DMS53 treated with DMSO at 0.1 percent for 48 hours (cell line): ENCODE results near the gene ZSWIM9.
"Not testable (repeated sequence)": the region's sequence is repeated elsewhere in the genome, so short reads cannot be mapped to it uniquely, and the experiment has no call there.

ENCODE experiments used
- DNase-seq: peaks from one replicate; lab custom pipeline; 2025; ENCODE audit not compliant: unreplicated experiment; lab: John Stamatoyannopoulos, UW

The ZSWIM9 gene

DNA sequence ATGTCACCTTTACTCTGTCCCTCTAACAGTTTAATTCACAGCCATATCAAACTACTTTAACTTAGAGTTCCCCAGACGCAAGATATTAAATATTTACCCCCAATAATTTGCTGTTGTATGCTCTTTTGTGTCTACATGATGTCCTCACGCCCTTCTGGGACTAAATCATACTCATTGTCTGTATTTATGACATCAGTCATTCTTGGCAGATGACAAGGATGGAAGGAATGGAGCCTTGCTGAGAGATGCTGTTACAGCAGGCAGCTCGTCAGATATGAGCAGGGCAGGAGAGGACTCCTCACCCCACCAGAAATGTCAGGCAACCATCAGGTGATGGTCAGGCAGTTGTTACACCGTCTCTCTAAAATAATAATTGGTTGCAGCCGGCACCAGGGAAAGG, 43.5 kb downstream of the ZSWIM9 start:
- no peak for DNase-seq

DNA sequence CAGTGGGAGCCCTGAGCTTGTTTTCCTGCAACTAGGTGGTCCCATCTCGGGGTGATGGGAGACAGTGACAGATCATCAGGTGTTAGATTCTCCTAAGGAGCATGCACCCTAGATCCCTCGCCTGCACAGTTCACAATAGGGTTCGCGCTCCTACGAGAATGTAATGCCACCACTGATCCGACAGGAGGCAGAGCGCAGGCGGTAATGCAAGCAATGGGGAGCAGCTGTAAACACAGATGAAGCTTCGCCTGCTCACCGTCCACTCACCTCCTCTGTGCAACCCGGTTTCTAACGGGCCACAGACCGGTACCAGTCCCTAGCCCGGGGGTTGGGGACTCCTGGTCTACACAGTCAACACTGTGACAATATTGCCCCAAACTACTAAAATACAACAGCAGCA, 46.5 kb downstream of the ZSWIM9 start:
- DNase-seq, result no peak

DNA sequence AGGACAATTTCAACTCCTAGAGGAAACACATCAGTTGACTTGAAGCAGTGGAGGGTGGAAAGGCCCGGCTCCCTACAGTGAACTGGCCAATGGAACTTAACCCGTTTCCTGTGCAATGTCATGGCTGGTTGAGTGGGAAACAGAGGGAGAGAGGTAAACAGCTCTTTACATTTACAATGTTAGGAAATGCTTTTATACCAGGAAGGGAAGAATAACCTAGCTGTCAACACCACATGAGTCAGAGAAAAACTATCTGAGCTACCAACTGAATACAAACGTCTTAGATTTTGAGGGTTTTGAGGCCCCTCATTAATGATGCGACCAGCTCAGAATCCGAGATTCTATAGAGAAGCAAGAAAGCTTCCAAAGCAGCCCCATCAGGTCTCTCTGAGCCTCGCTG, 48.5 kb downstream of the ZSWIM9 start:
- no peak for DNase-seq

DNA sequence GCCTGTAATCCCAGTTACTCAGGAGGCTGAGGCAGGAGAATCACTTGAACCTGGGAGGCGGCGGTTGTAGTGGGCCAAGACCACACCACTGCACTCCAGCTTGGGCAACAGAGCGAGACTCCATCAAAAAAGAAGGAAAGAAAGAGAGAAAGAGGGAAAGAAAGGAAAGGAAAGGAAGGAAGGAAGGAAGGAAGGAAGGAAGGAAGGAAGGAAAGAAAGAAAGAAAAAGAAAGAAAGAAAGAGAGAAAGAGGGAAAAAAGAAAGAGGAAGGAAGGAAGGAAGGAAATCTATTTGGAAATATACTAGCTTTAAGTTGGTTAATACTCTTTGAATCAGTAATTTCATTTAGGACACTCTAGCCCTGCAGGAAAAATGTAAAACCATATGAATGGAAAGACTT, 50.3 kb downstream of the ZSWIM9 start:
- not testable (repeated sequence) for DNase-seq

DNA sequence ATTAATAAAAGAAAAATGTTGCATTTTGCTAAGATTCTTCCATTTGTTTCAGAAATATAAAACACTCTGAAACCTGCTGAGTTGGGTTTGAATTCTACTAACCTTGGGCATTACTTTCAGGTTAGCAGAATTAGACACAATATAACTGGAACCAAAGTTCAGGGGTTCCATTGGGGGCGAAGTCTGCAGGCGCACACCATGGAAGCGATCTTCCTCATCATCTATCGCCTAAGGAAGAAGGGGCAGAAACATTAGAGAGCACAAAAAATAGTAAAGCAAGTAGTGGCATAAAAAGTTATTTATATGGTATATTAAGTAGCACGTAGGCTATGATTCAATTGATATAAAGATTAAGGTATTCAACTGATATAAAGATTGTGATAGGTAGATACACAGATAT, 51.1 kb downstream of the ZSWIM9 start:
- no peak for DNase-seq

DNA sequence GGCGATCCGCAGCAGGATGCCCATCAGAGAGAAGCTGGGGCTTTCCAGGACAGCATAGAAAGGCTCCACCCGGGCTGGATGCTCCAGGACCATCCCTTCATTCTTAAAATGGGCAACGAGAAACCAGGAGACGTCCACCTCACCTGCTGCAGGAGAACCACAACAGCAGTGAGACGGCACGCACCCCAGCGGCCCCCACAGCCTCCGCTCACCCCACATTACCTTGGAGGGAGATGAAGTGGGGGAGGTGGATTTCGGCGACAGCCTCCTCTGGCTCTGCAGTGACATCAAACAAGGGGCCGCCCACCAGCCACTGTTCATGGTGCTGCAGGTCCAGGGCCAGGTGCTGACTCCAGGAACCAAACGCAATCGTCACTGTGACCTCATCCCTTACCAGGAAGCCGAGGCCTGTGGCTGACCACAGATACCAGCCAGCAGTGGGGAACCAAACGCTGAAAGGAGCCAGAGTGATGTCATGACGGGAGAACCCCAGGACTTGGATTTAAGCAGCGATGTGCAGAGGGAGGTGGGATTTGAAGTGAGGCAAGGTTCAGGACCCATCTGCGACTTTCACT, 60.2 kb downstream of the ZSWIM9 start:
- DNase-seq, result no peak

DNA sequence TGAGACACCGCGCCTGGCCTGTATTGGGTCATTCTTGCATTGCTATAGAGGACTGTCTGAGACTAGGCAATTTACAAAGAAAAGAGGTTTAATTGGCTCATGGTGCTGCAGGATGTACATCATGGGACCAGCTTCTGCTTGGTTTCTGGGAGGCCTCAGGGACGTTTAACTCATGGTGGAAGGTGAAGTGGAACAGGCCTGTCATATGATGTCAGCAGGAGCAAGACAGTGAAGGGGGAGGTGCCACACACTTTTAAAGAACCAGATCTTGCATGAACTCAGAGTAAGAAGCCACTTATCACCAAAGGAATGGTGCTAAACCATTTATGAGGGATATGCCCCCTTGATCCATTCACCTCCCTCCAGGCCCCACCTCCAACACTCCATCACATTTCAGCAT, 66.6 kb downstream of the ZSWIM9 start:
- DNase-seq, result no peak

DNA sequence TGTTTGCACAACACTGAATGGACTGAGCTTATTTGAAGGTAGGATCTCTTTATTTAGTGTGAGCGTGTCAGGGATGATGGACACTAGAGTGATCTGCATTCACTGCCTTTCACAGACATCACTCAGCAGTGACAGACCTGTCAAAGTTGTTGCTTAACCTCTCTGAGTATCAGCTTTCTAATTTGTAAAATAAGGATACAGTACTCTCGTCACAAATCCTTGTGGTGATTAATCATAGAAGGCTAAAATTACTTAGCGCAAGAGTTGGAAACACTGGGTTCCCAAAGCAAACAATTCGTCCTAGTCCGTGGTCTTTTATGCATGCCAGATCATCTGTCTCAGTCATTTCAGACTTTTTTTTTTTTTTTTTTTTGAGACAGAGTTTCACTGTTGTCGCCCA, 68.6 kb downstream of the ZSWIM9 start:
- DNase-seq, result no peak

DNA sequence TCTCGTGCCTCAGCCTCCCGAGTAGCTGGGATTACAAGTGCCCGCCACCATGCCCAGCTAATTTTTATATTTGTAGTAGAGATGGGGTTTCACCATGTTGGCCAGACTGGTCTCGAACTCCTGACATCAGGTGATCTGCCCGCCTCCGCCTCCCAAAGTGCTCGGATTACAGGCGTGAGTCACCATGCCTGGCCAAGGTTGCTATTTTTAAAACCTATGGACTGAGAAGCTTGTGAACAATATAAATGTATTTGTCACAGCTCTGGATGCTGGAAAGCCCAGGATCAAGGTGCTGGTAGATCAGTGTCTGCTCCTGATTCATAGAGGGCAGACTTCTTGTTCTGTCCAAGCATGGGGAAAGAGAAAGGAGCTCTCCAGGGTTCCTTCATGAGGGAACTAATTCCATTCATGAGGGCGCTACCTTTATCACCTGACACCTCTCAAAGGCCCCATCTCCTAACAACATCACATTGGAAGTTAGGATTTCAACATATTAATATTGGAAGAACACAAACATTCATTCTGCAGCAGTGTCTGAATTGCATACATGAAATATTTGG, 69.2 kb downstream of the ZSWIM9 start:
- DNase-seq, result no peak

DNA sequence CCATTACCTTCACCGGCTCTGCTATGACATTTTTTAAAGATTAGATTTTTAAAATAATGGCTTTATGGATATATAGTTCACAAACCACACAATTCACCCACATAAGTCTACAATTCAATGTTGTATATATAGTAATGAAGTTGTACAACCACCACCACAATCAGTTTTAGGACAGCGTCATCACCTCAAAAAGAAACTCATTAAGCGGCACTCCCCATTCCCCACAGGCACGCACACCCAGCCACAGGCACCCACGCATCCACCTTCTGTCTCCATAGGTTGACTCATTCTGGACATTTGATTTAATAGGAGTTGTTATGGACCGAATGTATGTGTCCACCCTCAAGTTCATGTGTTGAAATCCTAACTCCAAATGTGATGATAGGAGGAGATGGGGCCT, 71.3 kb downstream of the ZSWIM9 start:
- DNase-seq, result not testable (repeated sequence)

DNA sequence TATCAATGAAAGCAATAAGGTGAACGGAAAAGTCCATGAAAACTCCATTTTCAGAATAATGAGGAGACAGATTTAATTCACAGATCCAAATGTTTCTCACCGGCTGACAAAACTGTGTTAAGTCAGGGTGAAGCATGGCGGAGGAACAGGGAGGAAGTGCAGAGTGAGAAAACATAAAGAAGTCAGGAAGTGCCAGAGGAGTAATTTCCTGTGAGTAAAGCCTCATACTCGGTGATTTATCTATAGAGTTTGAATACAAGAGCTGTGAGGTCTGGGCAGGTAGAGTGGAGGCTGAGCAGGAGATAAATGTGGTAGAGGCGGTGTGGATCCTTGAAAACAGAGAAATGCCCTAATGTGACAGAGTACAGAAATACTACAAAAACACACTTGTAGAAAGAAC, 73.8 kb downstream of the ZSWIM9 start:
- no peak for DNase-seq

DNA sequence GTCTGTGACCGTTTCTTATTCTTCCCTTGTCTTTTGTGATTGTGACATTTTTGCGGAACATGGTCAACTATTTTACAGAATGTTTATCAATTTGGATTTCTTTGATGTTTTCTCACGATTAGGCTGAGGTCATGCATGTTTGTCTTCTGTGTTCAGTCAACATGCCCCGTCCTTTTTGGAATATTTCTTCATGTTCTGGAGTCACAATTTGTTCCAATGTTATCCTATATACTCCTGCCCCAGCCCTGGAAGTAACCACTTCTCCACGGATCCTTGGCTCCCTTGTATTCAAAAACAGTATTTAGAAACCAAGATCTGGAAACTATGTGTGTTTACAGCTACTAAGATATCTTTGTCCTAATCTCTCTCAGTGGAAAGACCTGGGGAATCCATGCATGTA, 75.6 kb downstream of the ZSWIM9 start:
- DNase-seq, result no peak

DNA sequence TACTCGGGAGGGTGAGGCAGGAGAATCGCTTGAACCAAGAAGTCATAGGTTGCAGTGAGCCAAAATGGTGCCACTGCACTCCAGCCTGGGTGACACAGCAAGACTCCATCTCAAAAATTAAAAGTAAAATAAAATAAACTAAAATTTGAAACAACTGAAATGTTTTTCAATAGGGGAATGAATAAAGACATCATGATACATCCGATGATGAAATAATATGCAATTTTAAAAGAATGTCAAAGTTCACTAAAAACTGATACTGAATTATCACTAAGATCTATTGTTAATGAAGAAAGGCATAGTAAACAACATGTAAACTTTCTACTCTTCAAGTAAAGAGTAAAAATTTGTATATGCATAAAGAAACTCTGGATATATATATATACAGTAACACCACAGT, 76.7 kb downstream of the ZSWIM9 start:
- DNase-seq, result no peak
